RWPE2 (cell line): ENCODE data around the gene SHH.

Experiments used
- ATAC-seq: fragments of 200-7000 bp; cut with Tn5 transposase; 3 replicates; pipeline ENCODE4 v1.9.1; 2021; ENCODE audit warnings: low read depth
- DNase-seq: peaks from one replicate; pipeline ENCODE4 v3.0.0-alpha.2; 2020; ENCODE audit warnings: low spot score
- H3K27ac ChIP-seq: fragments of 450-650 bp; 2 replicates; pipeline ENCODE4 v1.5.1; 2017; ENCODE audit warnings: mild to moderate bottlenecking; ENCODE audit not compliant: poor library complexity, severe bottlenecking
- H3K27me3 ChIP-seq: fragments of 250-450 bp; sonication (Bioruptor Pico); 2 replicates; pipeline ENCODE4 v1.5.1; 2021; ENCODE audit warnings: mild to moderate bottlenecking, moderate library complexity; ENCODE audit not compliant: insufficient read depth, poor library complexity, severe bottlenecking
- H3K36me3 ChIP-seq: fragments of 250-450 bp; sonication (Bioruptor Pico); 2 replicates; pipeline ENCODE4 v1.5.1; 2020; ENCODE audit warnings: low read depth, mild to moderate bottlenecking, moderate library complexity
- H3K4me1 ChIP-seq: fragments of 250-450 bp; sonication (Bioruptor Pico); 2 replicates; pipeline ENCODE4 v1.5.1; 2021; ENCODE audit warnings: mild to moderate bottlenecking, moderate library complexity; ENCODE audit not compliant: insufficient read depth, poor library complexity, severe bottlenecking
- H3K4me3 ChIP-seq: fragments of 250-450 bp; sonication (Bioruptor Pico); 2 replicates; pipeline ENCODE4 v1.5.1; 2021; ENCODE audit warnings: mild to moderate bottlenecking, moderate library complexity; ENCODE audit not compliant: severe bottlenecking
- H3K9me3 ChIP-seq: fragments of 250-450 bp; sonication (Bioruptor Pico); 2 replicates; pipeline ENCODE4 v1.5.1; 2021; ENCODE audit warnings: mild to moderate bottlenecking, moderate library complexity; ENCODE audit not compliant: severe bottlenecking
- CTCF ChIP-seq: fragments of 450-650 bp; IDR thresholded peaks from one replicate; pipeline ENCODE4 v1.5.1; 2017; ENCODE audit warnings: mild to moderate bottlenecking, moderate library complexity; ENCODE audit not compliant: poor library complexity, severe bottlenecking

Gene SHH

GRCh38 chr7:155830961-155831806, 18.9 kb upstream of the SHH start:
- H3K27ac ChIP-seq: no peak overlapping the region
- H3K4me1 ChIP-seq: no peaks in the 10 kb centered on the region
- H3K9me3 ChIP-seq: no peaks in the 10 kb centered on the region
- DNase-seq (peak; percentile 50), ATAC-seq (no peak)
- no peaks in the 10 kb centered on the region for H3K36me3 ChIP-seq
- H3K27me3 ChIP-seq: no peaks in the 10 kb centered on the region
- no peak for TF ChIP-seq CTCF
- H3K4me3 ChIP-seq: no peak overlapping the region

GRCh38 chr7:155829796-155830470, 17.7 kb upstream of the SHH start:
- H3K27ac ChIP-seq: no peak overlapping the region
- no peak overlapping the region for H3K4me3 ChIP-seq
- DNase-seq: peak; percentile 45
- TF ChIP-seq CTCF: no peak
- H3K36me3 ChIP-seq: no peaks in the 10 kb centered on the region
- no peaks in the 10 kb centered on the region for H3K27me3 ChIP-seq
- H3K4me1 ChIP-seq: peaks cover 4% of the 10 kb centered on the region
- H3K9me3 ChIP-seq: no peaks in the 10 kb centered on the region
- no peak for ATAC-seq

- Histone ChIP-seq H3K27ac (no peak overlapping the region), H3K36me3 (no peaks in the 10 kb centered on the region), H3K4me3 (no peak overlapping the region), H3K9me3 (no peaks in the 10 kb centered on the region), H3K4me1 (peaks cover 11% of the 10 kb centered on the region), H3K27me3 (no peaks in the 10 kb centered on the region)
- ATAC-seq (no peak), DNase-seq (no peak)
- no peak for TF ChIP-seq CTCF
Observed at GRCh38 chr7:155825336-155825735, 13.1 kb upstream of the SHH start.

- Histone ChIP-seq H3K4me3 (no peak overlapping the region), H3K36me3 (no peaks in the 10 kb centered on the region)
- peak; percentile 88 for ATAC-seq
Observed at GRCh38 chr7:155824227-155824886, 12.1 kb upstream of the SHH start.

More at GRCh38 chr7:155824227-155824886, 12.1 kb upstream of the SHH start:
- Histone ChIP-seq H3K4me1 (peaks cover 11% of the 10 kb centered on the region), H3K27me3 (no peaks in the 10 kb centered on the region), H3K27ac (no peak overlapping the region), H3K9me3 (no peaks in the 10 kb centered on the region)
- TF ChIP-seq CTCF: no peak
- peak; percentile 69 for DNase-seq
